NCI-H69 (cell line): ENCODE measurements around the gene SAMD14.
A peak's percentile ranks its signal among the peaks of the same experiment; 100 is the strongest.

Experiments used
- DNase-seq: peaks from one replicate; lab custom pipeline; 2025; lab: John Stamatoyannopoulos, UW

Gene SAMD14

DNA sequence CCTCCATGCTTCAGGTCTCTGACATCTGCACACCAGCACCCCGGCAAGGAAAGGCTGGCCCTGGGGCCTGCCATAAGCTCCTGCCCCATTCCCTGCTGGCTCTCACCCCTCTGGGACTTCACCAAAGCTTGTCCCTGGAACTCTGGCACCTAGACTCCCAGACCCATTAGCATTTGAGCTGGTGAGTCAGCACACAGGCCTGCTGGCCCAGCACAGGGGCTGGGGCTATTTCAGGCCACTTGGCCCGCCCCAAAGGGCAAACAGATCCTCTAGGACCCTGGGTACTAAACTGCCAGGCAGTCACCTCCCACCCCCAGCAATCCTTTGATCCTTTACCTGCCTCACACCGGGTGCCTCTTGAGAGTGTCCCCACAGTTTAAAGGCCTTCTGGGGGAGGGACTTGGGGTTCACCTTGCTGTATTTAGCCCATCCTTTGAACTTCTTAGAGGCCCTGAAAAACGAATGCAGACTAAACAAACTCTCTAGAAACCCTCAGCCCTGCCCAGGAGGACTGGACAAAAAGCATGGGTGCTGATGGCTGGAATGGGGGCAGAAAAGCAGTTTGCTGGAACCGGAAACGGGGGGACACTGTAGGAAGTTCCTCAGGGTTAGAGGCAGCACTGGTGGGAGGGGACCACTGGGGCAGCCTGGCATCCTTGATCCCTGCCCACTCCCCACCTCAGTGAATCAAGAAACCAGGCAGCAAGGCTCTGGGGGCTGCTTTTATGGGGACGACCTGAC lies 3.2 kb upstream of the SAMD14 start:
- no peak for DNase-seq

- DNase-seq: no peak
These were observed 2.3 kb upstream of the SAMD14 start for GRCh38 chr17:50132104-50132794.

- DNase-seq: peak; percentile 49
These were observed 772 bp upstream of the SAMD14 start for GRCh38 chr17:50130559-50131305.

GRCh38 chr17:50129353-50129727 lies 620 bp downstream of the SAMD14 start:
- no peak for DNase-seq

GRCh38 chr17:50128441-50129352 lies 1.3 kb downstream of the SAMD14 start:
- peak; percentile 49 for DNase-seq

DNA sequence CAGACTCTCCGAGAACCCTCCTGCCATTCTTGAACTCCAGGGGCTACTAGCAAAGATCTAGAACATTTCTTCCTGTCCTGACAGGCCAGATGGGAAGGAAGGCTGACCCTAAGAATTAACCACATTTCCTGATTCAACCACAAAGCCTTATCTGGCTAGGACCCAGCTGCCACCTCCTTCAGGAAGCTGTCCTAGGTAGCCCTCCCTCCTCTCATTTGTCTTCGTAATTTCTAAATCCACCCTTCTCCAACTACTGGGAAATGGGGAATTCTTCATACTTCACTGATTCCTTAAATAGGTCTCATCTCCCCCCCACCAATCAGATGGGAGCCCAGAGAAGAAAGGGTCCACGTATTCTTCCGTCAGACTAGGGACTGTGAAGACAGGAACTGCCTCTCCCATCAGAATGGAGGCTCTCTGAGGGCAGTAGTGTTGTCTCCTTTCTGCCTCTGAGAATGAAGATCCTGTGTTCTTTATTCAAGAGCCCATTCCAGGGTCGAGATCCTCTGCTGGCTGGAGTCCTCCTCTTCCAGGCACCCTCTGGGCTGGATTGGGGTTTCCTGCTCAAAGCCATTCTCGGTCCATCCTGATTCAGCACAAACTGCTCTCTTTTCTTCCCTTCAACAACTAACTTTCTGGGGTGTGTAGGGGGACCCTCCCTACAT lies 2.1 kb downstream of the SAMD14 start:
- peak; percentile 34 for DNase-seq

DNA sequence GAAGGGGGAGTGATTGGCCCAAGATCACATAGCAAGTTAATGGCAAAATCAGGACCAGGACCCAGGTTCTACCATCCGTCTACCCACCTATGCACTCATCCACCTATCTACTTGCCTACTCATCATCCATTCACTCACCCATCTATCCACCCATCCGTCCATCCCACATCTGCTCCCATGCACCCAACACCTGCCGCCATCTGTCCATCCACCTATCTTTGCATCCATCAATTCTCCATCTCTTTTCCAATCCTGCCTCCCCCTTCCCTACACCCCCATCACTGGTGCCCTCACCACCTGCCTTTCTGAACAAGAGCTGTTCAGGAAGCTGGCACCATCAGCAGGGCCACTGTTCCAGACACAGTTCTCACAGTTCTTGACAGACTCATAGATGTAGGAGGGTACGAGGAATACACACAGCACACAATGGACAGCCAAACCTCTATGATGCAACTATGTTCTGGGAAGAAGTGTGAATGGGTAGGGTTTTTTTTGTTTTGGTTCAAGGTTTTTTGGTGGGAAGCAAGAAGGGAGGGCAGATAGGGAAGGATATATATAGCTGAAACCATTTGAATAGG lies 4.5 kb downstream of the SAMD14 start:
- DNase-seq: no peak

DNA sequence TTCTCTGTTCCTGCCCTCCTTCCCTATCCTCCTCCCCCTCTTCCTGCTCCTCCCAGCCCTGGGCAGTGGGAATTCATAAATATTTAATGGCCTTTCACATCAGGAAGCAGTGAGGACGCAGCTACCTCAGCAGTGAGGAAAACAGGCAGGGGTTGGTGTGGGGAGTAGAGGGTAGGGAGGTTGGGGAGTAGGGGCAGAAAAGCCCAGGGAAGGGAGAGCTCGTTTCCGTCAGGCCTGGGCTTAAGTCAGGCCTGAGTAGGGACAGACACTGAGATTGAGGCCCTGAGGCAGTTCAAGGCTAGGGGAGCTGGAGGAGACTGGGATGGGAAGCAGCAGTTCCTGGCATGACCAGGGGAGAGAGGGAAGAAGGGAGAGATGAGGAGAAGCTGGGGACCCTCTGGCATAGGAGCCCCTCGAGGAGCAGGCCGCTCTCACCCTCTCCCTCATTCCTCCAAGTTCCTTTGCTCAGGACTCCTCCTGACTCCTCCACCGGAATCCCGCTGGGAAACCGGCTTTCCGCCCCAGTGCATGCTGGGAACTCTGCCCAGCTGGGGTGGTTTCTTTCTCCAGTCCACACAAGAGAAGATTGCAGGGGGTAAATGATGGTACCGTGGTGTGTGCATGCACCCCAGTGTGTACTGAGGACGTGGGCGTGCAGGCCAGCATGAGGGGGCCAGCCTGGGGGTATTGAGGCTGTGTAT lies 6.2 kb downstream of the SAMD14 start:
- DNase-seq: peak; percentile 94

DNA sequence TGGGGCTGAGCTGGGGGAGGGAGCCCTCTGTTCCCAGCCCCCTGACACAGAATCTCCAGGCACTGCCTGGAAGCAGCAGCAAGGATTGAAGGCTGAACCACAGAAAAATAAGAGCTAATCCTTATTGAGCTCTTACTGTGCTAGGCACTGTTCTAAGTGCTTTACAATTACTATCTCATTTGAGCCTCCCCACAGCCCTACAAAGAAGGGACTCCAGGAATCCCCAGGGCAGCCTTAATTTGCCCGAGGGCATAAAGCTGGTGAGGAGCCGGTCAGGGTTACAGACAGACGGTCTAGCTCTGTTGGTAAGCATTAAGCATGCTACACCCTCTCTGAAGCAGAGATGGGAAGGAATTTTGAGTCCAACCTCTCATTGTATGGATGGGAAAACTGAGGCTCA lies 7.0 kb downstream of the SAMD14 start:
- peak; percentile 91 for DNase-seq

- no peak for DNase-seq
These were observed 9.3 kb downstream of the SAMD14 start for GRCh38 chr17:50120475-50121253.

- DNase-seq: no peak
These were observed 11.1 kb downstream of the SAMD14 start for GRCh38 chr17:50118828-50119218.

- DNase-seq: no peak
These were observed 11.7 kb downstream of the SAMD14 start for GRCh38 chr17:50118076-50118827.

- DNase-seq: peak; percentile 92
These were observed 12.5 kb downstream of the SAMD14 start for GRCh38 chr17:50117202-50118051.

DNA sequence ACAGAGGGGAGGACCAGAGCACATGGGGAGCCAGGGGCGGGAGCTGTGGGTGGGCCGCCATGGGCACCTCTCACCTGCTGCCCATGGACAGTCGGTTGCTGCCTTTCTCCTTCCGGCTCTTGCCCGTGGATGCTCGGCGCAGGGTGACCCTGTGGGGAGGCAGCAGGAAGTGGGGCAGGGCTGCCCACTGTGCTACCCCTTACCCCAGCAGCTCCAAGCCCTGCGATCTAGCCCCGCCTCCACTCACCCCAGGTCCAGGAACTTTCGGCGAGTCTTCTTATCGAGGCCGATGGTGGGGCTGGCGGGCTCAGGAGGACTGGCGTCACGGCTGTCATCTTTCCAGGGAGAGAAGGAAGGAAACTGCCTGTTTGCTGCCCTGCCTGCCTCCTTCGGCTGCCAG lies 14.2 kb downstream of the SAMD14 start:
- DNase-seq: no peak

DNA sequence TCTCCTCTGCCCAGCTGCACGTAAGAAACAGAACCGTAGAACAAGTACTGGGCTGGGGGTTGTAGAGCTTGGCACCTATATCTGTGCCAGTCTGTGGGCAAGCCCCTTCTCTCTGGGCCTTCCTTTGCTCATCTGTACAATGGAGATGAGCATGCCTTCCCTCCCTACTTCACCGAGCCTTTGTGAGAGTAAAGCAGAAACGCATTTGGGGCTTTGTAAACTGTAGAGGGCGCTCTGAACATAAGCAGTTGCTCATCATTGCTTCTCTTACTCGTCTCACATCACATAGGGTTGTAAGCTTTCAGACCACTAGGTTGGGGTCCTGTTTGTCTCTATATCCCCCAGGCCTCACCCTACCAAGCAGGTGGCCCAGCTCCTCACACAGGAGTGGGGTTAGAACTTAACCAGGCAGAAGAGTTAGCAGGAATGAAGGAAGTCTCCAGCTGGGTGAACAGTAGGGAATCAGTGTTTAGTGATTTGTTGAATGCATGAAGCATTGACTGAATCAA lies 15.1 kb downstream of the SAMD14 start:
- DNase-seq: peak; percentile 86

DNA sequence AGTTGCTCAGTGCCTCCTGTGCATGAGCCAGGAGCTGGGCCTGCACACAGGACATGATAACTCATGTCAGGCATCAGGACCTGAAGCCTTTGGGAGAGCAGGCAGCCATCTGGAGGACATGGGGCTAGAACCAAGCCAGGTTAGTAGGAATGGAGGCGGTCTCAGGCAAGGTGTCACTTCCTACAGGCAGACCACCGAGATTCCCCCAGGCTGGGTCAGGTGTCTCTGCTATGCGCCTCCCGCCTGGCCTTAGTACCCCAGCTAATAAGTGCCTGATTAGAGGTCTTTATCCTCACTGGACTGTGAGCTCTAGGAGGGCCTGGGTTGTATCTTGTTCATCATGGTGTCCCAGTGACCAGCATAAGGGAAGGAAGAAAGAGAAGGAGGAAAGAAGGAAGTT lies 15.6 kb downstream of the SAMD14 start:
- no peak for DNase-seq

DNA sequence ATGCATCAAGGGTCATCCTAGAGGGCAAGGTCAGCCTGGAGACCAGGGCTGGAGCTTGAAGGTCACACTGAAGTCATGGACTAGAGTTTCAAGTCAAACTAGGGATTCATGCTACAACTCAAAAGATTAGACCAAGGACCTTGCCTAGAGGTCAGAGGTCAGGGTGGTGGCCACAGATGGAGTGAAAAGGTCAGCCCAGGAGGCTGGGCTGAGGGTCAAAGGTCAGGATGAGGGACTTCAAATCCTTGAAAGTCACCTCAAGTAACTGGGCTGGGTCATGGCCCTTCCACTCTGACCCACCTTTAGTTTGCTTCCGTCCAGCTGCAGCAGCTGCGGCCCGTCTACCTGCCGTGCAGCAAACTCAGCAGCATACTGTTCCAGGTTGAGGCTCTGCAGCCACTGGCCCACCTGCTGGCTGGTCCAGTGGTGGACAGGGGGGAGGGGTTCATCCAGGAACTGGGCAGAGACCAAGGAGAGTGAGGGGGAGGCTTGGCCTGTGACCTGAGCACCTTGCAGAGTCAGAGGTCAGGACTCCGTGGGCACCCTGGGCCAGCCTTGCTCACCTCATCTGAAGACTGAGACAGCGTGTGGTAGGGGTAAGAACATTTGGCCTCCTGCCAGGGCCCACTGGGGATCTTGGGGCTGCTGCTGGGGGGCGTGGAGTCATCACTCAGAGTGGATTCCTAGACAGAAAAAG lies 16.2 kb downstream of the SAMD14 start:
- DNase-seq: peak; percentile 30
